ENCODE data around the gene BET1.

DNA sequence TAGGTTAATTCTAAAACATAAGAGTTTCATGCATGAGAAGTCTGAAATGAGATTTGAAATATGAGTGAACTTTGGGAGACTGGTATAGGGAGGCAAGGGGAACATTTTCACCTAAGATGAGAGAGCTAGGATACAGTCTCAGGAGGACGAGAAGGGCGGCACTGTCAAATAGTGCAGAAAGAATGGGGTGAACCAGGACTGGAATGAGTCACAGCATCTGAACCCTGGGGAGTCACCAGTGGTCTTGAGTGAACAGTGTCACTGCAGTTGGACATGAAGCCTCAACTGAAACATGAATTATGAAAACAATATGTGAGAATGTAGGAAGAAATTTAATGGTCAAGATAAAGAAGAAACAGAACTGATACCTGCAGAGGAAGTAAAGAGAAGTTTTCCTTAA, 48.9 kb downstream of the BET1 start:
- TF ChIP-seq MAX (IDR thresholded peaks at IDR 0.05; ENCODE audit: low read depth, low read length) (no peak), POLR2A (IDR thresholded peaks at IDR 0.05; ENCODE audit: extremely low read depth, insufficient read length) (no peak), MYC (IDR thresholded peaks at IDR 0.05; ENCODE audit: low read depth, low read length) (no peak)
- TF ChIP-seq, protein P1, sequence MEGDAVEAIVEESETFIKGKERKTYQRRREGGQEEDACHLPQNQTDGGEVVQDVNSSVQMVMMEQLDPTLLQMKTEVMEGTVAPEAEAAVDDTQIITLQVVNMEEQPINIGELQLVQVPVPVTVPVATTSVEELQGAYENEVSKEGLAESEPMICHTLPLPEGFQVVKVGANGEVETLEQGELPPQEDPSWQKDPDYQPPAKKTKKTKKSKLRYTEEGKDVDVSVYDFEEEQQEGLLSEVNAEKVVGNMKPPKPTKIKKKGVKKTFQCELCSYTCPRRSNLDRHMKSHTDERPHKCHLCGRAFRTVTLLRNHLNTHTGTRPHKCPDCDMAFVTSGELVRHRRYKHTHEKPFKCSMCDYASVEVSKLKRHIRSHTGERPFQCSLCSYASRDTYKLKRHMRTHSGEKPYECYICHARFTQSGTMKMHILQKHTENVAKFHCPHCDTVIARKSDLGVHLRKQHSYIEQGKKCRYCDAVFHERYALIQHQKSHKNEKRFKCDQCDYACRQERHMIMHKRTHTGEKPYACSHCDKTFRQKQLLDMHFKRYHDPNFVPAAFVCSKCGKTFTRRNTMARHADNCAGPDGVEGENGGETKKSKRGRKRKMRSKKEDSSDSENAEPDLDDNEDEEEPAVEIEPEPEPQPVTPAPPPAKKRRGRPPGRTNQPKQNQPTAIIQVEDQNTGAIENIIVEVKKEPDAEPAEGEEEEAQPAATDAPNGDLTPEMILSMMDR (IDR thresholded peaks at IDR 0.05; ENCODE audit: low read depth, low read length): no peak
